AG04450 (cell line): Measurements from ENCODE around the gene CFDP1. TPM values are rescaled to one million over a fixed set of nuclear protein-coding genes. Genes with fewer than 3 reads are reported as not detected.

ENCODE experiments used
- CTCF ChIA-PET: fragments of 300-600, 350-600 bp; formaldehyde crosslinking; extraction: SDS; loops from one replicate; lab custom pipeline; 2022; ENCODE audit warnings: antibody characterized with exemption, inconsistent platforms; lab: Charles Lee
- POLR2A ChIA-PET: fragments of 350-600 bp; formaldehyde crosslinking; extraction: SDS; loops from one replicate; lab custom pipeline; 2021; ENCODE audit warnings: antibody characterized with exemption, inconsistent platforms; lab: Yijun Ruan, JAX
- DNase-seq: peaks from one replicate; pipeline ENCODE4 v3.0.0-alpha.2; 2011; ENCODE audit warnings: low read depth, low spot score
- H3K27ac ChIP-seq: one replicate; pipeline ENCODE4 v1.5.1; 2012; ENCODE audit warnings: low read depth, low read length, control low read depth
- H3K27me3 ChIP-seq: one replicate; pipeline ENCODE4 v1.6.0; 2012; ENCODE audit warnings: low read length; ENCODE audit not compliant: control insufficient read depth, insufficient read depth
- H3K4me3 ChIP-seq: 2 replicates; pipeline ENCODE4 v1.5.1; 2011; ENCODE audit warnings: mild to moderate bottlenecking, low read depth, low read length, control low read depth
- H3K9me3 ChIP-seq: 2 replicates; pipeline ENCODE4 v1.5.1; 2012; ENCODE audit warnings: low read length; ENCODE audit not compliant: control insufficient read depth, insufficient read depth
- polyA plus RNA-seq: library from polyadenylated mRNA; depleted of rRNA; stranded (reverse); fragments of >200 nt; gene quantifications from 2 replicates; pipeline ENCODE4 v1.2.3, GENCODE V29; 2011
- TF ChIP-seq, protein P1 (sequence below): IDR thresholded peaks from 2 replicates; pipeline ENCODE4 v1.5.1; 2011; ENCODE audit warnings: low read depth, low read length, control low read depth, inconsistent platforms

Gene CFDP1
- polyA plus RNA-seq, 1 experiment, result 81.6 TPM

DNA sequence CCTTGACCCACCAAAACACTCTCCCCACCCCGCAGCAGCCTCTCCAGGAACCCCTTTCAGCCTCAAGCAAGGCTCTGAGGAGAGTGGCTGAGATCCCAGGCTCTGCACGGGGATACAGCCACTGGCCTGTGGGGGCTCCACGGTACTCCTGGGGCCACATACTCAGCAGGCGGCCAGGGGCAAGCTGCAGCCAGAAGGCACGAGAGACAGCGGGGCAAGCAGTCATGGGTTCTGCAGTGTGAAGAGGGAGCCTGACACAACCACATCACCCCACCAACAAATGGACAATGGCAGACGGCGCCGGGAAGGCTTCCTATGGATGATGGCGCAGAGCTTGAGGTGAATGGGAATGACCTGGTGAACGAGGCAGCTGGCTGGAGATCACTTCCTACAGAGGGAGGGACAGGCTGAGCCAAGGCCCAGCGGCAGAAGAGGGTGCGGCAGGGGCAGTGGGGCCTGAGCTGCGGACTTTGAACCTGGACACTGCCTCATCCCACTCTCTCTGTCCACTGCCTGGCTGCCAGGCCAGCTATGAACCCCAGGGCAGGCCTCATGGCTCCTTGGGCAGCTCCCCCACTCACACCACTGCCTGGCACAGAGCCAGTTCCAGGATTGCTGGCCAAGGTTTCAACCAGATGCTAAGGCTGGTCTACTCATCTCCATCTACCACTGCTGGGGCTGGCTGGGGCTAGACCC lies 171.1 kb downstream of the CFDP1 start:
- H3K27me3 ChIP-seq, result no peaks in the 10 kb centered on the region
- H3K9me3 ChIP-seq, result peaks cover 4% of the 10 kb centered on the region; the same call in 1 of the 2 replicates
- POLR2A ChIA-PET, result no interaction called here
- TF ChIP-seq, protein P1, sequence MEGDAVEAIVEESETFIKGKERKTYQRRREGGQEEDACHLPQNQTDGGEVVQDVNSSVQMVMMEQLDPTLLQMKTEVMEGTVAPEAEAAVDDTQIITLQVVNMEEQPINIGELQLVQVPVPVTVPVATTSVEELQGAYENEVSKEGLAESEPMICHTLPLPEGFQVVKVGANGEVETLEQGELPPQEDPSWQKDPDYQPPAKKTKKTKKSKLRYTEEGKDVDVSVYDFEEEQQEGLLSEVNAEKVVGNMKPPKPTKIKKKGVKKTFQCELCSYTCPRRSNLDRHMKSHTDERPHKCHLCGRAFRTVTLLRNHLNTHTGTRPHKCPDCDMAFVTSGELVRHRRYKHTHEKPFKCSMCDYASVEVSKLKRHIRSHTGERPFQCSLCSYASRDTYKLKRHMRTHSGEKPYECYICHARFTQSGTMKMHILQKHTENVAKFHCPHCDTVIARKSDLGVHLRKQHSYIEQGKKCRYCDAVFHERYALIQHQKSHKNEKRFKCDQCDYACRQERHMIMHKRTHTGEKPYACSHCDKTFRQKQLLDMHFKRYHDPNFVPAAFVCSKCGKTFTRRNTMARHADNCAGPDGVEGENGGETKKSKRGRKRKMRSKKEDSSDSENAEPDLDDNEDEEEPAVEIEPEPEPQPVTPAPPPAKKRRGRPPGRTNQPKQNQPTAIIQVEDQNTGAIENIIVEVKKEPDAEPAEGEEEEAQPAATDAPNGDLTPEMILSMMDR, result no peak
- no peak for DNase-seq
- 0 out of 2 replicates have a peak overlapping the region, but pooled peaks have one; percentile 17 for H3K4me3 ChIP-seq
- CTCF ChIA-PET, result interaction anchor here (0.8 kb wide), 1 partner anchor 43 kb away, joined by 3 read pairs; no protein-coding TSS in a partner anchor
- H3K27ac ChIP-seq, result no peak overlapping the region

DNA sequence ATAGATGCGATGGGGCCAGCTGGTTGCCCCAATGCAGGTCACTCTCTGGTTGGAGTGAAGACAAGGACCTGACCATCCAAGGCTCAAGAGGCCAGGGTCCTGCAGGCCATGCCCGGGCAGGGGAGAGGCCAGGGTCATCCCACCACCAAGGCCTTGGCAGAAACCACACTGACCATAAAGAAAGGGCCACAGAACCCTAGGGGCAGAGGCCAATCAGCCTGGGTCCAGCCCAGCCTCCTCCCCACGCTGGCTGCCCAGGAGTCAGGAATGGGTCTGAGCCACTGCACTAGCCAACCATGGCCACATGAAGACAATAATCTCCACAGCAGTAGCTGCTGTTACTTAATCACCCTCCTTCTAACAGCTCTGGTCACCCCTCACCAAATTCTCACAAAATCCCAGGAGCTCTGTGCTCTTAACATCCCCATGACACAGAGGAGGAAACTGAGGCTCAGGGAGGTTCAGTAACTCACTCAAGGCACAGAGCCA lies 171.7 kb downstream of the CFDP1 start:
- CTCF ChIA-PET, result interaction anchor here (0.8 kb wide), 1 partner anchor 43 kb away, joined by 3 read pairs; no protein-coding TSS in a partner anchor
- no peak overlapping the region for H3K4me3 ChIP-seq
- no peaks in the 10 kb centered on the region for H3K27me3 ChIP-seq
- no peak overlapping the region for H3K27ac ChIP-seq
- no peak for DNase-seq
- TF ChIP-seq, protein P1, result no peak
- POLR2A ChIA-PET, result no interaction called here
- peaks cover 4% of the 10 kb centered on the region; the same call in 1 of the 2 replicates for H3K9me3 ChIP-seq

DNA sequence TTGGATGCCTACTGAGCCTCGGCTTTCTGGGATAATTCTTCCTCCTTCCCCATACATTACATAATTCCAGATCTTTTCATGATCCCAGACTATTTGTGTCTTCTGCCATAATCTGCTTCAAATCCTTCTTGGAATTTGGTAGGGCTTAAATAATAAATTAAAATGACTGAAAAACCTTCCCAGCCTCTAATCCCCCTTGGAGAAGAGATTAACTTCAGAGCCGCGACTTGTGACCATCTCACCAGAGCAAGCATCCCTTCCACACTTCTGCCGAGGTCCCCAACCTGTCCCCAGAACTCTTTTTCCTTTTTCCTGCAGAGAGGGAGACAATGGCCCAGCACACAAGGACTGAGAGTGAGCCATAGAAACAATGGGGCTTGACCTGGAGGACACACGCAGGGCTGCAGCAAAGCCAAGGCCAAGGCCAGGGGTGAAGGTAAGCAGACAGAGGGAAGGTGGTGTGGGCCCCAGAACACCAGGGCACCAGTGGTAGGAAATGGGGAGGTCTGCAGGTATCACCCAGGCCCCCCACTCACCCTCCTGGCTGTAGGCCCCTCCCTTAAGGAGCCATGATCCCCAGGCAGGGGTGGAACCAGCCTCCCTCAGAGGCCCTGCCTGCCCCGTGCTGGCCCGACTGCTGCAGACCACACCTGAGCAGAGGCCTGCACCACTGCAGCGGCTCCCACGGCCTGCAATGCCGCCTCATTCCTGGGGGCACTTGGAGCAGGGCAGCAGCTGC lies 172.3 kb downstream of the CFDP1 start:
- ChIA-PET POLR2A (no interaction called here), CTCF (interaction anchor here (0.7 kb wide), 1 partner anchor 20 kb away, joined by 5 read pairs; no protein-coding TSS in a partner anchor)
- TF ChIP-seq, protein P1, result no peak

GRCh38 chr16:75258807-75259141 lies 174.5 kb downstream of the CFDP1 start:
- Histone ChIP-seq H3K9me3 (no peaks in the 10 kb centered on the region), H3K4me3 (no peak overlapping the region), H3K27ac (no peak overlapping the region), H3K27me3 (no peaks in the 10 kb centered on the region)
- ChIA-PET POLR2A (no interaction called here), CTCF (no interaction called here)
- DNase-seq, result no peak
- TF ChIP-seq, protein P1, result no peak

More for the DNA sequence above, 172.3 kb downstream of the CFDP1 start:
- Histone ChIP-seq H3K27me3 (no peaks in the 10 kb centered on the region), H3K27ac (no peak overlapping the region), H3K9me3 (peaks cover 4% of the 10 kb centered on the region; the same call in 1 of the 2 replicates), H3K4me3 (no peak overlapping the region)
- DNase-seq, result no peak
